ENCODE results near the gene ME3. TPM values are rescaled to one million over a fixed set of nuclear protein-coding genes. Genes with fewer than 3 reads are reported as not detected.

The ME3 gene
- total RNA-seq, 1 donor from 2014 or later: 99.0 TPM

DNA sequence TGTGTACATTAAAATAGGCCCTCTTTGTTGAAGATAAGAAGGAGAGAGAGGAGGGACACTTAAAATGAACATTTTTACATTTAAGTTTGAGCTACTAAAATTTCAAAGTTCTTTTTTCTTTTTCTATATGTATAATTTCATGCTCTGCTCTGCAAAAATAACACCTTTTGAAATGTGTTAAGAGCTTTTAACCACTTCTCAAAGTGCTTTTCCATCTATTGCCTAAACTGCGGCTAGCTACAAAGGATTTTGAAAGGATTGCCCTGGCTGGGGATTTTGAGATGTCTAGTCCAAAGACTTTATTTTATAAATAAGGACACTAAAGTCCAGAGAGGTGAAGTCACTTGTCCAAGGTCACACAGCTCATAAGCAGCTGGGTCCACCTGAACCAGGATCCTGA is 159.3 kb downstream of the ME3 start:
- DNase-seq: no peak

DNA sequence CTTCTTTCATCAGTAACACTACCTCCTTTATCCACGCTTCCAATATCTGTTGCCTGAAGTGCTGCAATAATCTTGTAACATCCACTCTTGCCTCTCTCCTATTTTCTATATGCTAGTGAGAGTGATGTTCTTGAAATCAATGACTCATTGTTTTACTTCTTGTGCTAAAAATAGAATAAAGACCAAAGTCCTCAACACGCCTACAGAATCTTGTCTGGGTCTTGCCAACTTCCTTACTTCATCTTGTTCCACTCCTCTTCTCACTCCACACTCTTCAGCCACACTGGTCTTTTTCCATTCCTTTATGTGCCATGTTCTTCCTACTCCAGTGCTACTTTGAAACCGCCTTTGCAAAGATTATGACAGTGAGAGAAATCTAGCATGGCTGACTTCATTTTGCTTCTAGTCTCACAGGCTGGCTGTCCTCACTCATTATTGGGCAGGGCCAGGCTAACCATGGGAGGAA is 161.3 kb downstream of the ME3 start:
- DNase-seq: no peak

DNA sequence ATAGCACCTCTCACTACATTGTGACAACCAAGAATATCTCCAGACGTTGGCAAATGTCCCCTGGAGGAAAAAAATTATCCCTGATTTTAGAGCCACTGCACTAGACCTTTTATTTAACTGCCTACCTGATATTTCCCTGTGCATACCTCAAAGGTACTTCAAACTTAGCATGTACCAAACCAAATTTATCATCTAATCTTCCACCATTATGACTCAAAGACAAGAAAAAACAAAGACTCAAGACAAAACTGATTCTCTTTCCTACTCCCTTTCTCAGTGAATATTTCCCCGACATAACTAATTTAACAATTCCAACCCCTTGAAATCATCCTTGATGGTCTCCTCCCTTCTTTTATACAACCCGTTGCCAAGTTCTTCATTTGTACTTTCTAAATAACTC is 161.7 kb downstream of the ME3 start:
- DNase-seq: no peak

DNA sequence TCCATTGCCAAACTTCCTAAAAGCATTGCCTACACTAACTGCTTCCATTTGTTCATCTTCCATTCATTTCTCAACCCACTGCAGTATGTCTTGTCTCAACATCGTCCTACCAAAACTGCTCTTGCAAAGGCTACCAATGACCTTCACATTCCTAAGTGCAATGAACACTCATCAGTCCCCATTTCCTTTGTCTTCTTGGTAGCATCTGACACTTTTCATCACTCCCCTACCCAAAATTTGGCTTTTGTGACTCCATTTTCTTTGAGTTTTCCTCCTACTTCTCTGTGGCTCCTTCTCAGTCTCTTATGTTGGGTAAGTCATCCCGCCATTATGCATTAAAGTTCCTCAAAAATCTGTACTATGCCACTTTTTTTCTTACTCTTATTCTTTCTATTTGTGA is 162.3 kb downstream of the ME3 start:
- DNase-seq: no peak

DNA sequence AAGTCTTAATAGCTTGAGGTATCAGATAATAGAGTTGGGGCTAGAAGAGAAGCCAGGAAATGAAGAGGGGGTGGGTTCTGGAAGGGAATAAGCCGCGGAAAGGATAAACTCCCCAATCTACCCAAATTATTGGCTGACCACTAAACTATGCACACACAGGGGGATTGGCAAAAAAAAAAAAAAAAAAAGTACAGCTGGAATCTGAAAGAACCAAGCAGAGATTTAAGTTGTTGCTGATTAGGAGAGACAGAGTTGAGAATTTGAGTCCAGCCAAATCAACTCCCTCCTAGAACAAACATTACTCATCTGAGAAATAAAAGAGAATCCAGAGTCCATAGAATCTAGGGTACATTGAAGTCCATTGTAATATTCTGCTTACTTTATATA is 162.8 kb downstream of the ME3 start:
- DNase-seq: no peak

- DNase-seq: no peak
These were observed 163.5 kb downstream of the ME3 start for GRCh38 chr11:86508604-86509587.

DNA sequence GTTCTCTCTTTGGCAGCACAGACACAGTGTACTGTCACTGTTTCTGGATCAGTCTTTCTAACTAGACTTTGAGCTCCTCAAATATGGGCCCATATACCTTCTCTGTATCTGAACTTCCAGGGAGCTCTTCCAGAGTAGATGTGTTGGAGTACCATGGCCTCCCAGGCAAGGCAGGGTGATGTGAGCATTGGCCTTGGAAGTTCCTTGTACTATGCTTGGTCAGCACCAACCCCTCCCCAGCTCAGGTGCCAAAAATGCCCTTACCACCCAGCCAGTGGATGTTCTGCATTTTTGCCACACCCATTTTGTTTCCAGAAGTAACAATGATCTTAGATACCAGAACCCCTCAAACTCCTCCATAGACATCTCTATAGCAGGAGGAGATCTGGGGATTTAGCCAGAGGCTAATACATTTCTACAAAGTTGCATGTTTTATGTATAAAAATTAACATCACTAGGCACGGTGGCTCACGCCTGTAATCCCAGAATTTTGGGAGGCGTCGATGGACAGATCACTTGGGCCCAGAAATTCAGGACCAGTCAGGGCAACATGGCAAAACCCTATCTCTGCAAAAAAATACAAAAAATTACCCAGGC is 165.1 kb downstream of the ME3 start:
- DNase-seq: no peak

DNA sequence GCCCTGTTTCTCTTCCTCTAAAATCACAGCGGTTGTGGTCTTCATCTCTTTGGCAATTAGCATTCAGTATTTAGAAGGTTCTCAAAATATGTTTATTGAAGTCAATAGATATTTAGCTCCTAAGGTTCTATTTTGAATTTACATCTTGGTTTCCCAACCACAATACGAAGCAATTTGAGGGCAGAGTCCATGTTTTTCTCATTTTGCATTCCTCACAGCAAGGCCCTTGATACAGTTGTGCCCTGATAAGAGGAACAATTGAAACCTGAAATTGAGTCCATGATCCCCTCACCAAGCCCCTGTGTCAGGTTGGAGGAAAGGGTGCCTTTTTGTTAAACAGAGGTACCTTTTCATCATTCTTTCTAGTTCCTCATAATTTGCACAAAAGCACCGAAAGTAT is 166.2 kb downstream of the ME3 start:
- DNase-seq: no peak

- no peak for DNase-seq
These were observed 169.3 kb downstream of the ME3 start for GRCh38 chr11:86503131-86503530.

- no peak for DNase-seq
These were observed 170.2 kb downstream of the ME3 start for GRCh38 chr11:86502137-86502642.

DNA sequence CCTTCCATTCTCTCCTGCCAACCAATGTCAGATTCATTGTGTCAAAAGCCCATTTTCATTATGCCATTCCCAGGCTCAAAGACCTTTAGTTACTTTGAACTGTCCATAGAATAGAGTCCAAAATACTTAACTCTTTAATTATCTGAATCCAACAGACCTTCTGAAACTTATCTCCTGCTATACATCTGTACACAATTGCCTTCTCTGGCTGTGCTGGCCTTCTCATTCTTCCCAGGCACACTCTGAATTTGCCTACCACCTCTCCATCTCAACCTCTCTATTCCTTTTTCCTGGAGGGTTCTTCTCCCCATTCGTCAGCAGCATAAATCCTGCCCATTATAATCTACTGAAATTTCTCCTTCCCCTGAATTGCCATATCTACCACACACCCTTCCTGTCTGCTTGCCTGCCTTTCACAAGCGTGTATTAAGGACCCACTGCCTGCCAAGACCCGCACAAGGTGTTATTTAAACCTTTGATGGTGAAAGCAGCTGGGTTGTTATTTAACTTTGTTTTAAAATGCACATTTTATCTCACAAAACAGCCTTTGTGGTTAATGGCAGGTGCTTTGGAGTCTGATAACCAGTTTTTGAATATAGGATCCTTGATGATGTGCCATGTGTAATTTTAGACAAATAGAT is 171.8 kb downstream of the ME3 start:
- DNase-seq: no peak

DNA sequence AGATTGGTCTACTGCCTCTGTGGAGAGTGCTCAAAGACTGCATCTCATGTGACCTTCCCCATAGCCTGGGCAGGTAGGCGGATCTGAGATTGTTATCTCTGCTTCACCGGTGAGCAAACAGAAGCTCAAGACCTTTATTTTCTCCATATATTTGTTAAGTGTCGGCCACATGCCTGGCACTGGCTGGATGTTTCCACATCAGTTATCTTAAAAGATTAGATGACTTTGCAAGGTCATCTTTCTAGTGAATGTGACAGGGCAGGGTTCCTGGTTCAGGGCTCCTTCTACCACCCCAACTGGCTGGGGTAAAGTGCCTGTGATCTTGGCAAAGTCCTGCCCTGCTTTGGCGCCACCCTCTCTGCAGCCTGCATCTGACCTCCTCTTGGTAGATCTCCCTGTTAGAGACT is 172.7 kb downstream of the ME3 start:
- DNase-seq: no peak

GRCh38 chr11:86497836-86498235 is 174.6 kb downstream of the ME3 start:
- no peak for DNase-seq

GRCh38 chr11:86497310-86497709 is 175.1 kb downstream of the ME3 start:
- DNase-seq: no peak

GRCh38 chr11:86495351-86495750 is 177.1 kb downstream of the ME3 start:
- no peak for DNase-seq

DNA sequence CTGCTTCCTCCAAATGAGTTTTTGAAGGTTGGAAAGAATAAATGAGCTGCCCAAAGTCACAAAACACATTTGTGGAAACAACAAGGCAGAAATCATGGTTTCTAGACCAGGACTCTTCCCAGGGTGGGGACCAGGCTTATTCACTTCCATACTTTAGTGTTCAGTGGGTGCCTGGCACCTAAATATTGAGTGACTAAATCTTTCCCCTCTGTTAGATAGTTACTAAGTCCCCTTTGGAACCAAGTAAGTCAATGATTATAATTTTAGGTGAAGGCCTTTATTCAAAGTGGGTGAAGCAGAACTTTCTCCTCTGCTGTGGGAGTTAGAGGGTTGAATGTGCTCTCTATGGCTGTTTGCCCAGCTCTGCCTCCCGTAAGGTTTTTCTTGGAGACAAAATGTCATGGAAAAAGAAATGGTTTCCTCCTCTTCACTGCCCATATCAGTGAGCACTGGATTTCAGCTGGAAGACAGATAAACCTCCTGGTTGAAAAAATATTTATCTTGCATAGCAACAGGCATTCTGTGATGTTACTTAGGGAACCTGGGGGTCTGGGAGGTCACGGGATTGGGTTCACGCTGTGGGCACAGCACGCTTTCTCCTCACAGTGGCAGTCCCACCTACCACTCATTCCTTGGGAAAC is 179.9 kb downstream of the ME3 start:
- DNase-seq: no peak

DNA sequence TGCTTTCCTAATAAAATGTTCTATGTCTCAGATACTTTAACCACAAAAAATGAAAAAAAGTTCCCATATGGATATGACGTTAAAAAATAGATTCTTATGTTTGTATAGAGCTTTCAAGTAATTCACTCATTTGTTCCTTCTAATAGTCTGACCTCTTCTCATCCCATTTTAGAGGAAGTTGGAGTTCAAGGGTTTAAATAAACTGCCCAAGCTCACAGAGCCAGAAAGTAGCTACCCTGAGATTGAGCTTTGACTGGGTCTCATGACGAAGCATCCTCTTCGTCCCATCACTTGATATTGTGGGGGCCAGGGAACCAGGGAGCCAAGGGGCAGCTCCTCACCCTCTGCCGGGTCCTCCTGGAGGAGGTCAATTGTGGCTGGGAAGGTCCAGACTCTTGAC is 181.4 kb downstream of the ME3 start:
- no peak for DNase-seq

DNA sequence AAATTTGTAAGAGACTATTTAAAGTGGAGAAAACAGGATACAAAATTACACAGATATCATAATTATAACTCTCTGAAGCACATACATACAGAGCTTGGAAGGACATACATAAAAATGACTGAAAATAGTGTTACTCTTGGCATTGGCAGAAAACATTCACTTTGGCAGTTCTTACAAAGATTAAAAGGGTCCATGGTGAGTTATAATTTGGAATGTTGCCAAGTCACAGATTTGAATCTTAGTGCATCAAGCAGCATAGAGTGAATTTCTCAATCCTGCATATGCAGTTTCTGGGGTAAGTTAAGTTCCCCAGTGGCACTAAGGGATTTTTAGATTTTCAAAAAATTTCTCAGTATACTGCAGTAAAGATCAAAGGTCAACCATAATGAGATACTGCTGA is 181.8 kb downstream of the ME3 start:
- no peak for DNase-seq

DNA sequence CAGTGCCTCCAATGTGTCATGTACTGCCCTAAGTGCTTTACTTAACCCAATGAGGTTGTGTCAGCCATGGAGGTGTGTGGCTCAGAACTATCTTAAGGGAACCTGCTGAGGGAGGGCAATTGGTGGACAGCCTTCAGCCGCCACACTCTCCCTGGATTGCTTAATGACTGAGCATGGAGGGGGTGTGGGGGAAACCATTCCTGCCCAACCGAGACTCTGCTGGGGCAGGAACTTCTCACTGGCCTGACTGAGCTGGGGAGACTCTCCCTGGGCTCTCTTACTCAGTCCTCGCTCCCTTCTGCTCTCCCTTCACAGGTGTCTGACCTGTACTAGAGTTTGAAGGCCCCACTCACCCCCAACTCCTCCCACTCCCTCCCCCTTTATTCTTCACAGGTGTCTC is 183.0 kb downstream of the ME3 start:
- no peak for DNase-seq

- DNase-seq: no peak
These were observed 183.9 kb downstream of the ME3 start for GRCh38 chr11:86488553-86488952.

GRCh38 chr11:86487671-86488070 is 184.7 kb downstream of the ME3 start:
- DNase-seq: no peak

DNA sequence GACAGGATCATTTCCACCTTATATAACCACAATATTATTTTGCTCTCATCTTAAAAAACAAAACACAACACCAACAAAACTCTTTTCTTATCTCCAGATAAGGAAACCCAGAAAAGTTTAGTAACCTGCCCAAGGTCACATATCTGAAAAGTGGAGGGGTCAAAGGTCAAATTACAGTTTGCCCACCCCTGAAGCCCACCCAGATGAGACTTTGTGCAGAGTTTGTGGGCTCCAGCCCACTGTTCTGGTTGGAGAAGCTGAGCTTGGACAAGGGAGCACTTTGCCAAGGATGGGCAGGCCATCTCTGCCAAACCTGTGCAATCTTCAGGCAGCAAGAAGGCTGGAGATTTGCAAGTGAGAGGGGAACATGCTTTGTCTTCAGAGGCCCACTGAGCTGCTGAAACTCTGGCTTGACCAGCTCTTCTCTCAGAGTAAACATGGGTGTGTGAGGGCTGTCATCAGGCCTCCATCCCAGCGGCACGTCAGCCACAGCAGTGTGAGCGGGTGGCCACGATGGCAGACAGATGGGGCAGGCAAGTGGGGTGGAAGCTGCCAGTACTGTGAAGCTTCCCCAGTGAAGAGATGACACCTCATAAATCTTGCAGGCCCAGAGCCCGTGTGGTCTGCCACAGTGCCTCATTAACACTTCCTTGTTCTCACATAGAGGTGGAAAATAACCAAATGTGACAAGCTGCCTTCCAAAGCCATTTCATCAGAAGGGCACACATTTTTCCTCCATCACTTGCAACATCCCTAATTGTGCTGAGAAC is 186.0 kb downstream of the ME3 start:
- DNase-seq: peak; percentile 27

Data from occipital lobe (tissue), 2 donors.